ENCODE data around the gene SEL1L3.

SEL1L3 gene

GRCh38 chr4:25815586-25815985 is 47.2 kb downstream of the SEL1L3 start:
- peak; percentile 33 for DNase-seq

GRCh38 chr4:25814301-25815136 is 48.3 kb downstream of the SEL1L3 start:
- no peak for DNase-seq

GRCh38 chr4:25813448-25814106 is 49.2 kb downstream of the SEL1L3 start:
- peak; percentile 30 for DNase-seq

- DNase-seq, result no peak
Observed at GRCh38 chr4:25811841-25812240, 50.9 kb downstream of the SEL1L3 start.

- no peak for DNase-seq
Observed at GRCh38 chr4:25811374-25811690, 51.5 kb downstream of the SEL1L3 start.

- no peak for DNase-seq
Observed at GRCh38 chr4:25810461-25811373, 52.1 kb downstream of the SEL1L3 start.

GRCh38 chr4:25809996-25810395 is 52.8 kb downstream of the SEL1L3 start:
- DNase-seq, result no peak

- DNase-seq, result no peak
Observed at GRCh38 chr4:25807102-25807728, 55.6 kb downstream of the SEL1L3 start.

- no peak for DNase-seq
Observed at GRCh38 chr4:25805255-25805860, 57.4 kb downstream of the SEL1L3 start.

- no peak for DNase-seq
Observed at GRCh38 chr4:25803720-25804225, 59.0 kb downstream of the SEL1L3 start.

GRCh38 chr4:25801594-25801993 is 61.2 kb downstream of the SEL1L3 start:
- DNase-seq, result no peak

GRCh38 chr4:25800245-25800644 is 62.5 kb downstream of the SEL1L3 start:
- no peak for DNase-seq

- DNase-seq, result no peak
Observed at GRCh38 chr4:25799522-25799921, 63.3 kb downstream of the SEL1L3 start.

- no peak for DNase-seq
Observed at GRCh38 chr4:25797136-25797535, 65.7 kb downstream of the SEL1L3 start.

GRCh38 chr4:25795566-25796454 is 67.0 kb downstream of the SEL1L3 start:
- DNase-seq, result peak; percentile 79

GRCh38 chr4:25795091-25795490 is 67.7 kb downstream of the SEL1L3 start:
- no peak for DNase-seq

GRCh38 chr4:25792876-25793275 is 69.9 kb downstream of the SEL1L3 start:
- no peak for DNase-seq

GRCh38 chr4:25792200-25792791 is 70.5 kb downstream of the SEL1L3 start:
- DNase-seq, result no peak

- DNase-seq, result no peak
Observed at GRCh38 chr4:25790024-25790423, 72.8 kb downstream of the SEL1L3 start.

GRCh38 chr4:25788703-25789238 is 74.0 kb downstream of the SEL1L3 start:
- no peak for DNase-seq
